NCI-H510A treated with DMSO at 0.1 percent for 48 hours (cell line): Measurements from ENCODE around the gene POPDC3.
"Not testable (repeated sequence)": the region's sequence is repeated elsewhere in the genome, so short reads cannot be mapped to it uniquely, and the experiment has no call there.

Experiments
- DNase-seq: peaks from one replicate; lab custom pipeline; 2025; lab: John Stamatoyannopoulos, UW

POPDC3 gene, protein sequence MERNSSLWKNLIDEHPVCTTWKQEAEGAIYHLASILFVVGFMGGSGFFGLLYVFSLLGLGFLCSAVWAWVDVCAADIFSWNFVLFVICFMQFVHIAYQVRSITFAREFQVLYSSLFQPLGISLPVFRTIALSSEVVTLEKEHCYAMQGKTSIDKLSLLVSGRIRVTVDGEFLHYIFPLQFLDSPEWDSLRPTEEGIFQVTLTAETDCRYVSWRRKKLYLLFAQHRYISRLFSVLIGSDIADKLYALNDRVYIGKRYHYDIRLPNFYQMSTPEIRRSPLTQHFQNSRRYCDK

DNA sequence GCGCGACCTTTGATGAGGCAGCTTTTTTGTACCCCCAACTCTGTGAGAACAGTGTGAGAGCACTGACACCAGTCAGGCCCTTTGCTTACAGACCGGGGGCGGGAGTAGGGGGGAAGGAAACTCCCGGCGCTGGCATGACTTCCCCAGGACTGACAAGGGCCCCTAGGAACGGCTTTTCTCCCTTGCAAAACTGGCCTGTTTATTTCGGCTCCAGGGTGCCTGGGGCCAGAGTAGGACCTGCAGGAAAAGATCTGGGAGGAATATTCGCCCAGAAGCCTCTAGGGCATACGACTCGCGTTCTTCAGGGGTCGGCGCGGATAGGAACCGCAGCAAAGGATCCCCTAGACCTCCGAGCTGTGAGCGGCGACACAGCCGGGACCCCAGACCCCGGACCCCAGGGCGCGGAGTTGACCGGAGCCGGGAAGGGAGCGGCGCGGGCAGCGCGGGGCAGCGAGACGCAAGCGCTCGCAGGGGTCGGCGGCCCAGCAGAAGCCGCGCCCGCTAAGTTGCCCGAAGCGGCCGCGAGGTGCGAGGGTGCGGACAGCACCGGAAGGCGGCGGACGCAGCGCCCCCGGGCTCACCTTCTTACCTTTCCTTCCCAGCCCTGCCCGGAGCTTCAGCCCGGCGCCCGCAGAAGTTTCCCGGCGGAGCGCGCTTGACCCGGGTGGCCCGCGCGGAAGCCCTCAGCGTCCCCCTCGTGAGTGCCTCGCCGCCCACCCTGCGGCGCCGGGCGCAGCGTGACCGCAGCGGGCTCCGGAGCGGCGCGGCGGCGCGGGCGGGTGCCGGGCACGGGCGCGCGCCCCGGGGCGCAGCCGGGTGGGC lies at the start of gene POPDC3:
TSS of gene POPDC3 (minus strand) at position 771 of the 822 bp plus-strand sequence. CDS start 18,105 bp downstream, outside the sequence.
- peak; percentile 20 for DNase-seq

DNA sequence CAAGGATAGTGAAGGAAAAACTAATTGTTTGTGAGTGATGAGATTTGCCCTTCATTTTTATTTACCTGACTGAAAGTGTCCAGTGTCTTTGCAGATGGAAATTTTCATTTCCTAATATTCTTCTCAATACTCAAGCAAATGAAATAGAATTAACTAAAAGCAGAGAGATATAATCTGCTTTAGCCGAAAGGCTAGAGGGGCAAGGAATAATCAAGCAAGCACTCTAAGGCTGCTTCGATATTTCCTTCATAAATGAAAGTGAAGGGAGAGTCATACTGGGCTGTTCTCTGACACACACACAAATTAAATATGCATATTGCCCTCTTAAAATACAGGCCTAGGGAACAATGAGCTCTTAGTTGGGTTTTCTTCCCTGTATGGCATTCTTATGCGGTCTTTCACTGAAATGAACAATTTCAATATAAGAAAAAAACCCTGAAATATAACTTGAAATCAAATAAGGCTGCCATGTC lies 47.5 kb upstream of the POPDC3 start:
- DNase-seq, result no peak

DNA sequence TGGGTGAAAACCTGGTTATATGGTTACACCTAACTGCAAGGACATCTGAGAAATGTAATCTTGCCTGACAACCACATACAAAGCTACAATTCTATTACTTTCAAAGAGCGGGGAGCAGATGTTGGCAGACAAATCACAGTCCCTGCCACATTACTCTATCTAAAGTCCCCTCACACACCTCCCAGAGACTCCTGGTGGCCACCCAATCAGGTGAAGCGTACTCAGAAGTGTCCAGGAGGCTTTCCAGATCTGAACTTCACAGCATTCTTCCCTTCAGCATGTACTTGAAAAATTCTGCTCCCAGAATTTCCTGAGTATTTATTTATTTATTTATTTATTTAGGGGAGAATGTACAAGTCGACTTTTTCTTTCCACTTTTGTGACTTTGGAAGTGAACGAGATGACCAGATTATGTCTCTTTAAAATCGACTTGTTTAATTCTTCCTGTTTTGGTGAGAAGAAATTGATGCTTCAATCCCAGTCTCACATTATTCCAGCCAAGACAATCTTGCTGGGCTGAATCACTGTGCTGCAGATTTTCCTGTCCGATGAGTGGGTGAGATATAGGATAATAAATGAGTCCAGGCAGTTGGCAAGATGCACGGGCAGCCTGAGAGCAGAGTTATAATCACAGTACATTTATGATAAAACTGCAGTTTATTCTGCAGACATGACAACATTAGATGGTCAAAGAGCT lies 46.9 kb upstream of the POPDC3 start:
- no peak for DNase-seq

DNA sequence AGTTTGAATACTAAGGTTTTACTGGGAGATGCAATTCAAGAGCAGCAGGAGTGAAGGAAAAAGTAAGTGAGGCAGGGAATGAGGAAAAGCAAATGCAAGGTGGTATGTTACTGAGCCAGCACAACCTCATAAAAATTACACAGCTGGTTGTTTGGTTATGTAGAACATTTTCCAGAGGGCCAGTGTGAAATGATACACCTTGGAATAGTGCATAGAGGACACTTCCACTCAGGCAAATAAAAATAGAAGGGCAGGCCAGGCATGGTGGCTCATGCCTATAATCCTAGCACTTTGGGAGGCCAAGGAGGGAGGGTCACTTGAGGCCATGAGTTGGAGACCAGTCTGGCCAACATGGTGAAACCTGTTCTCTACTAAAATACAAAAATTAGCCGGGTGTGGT lies 43.4 kb upstream of the POPDC3 start:
- no peak for DNase-seq

DNA sequence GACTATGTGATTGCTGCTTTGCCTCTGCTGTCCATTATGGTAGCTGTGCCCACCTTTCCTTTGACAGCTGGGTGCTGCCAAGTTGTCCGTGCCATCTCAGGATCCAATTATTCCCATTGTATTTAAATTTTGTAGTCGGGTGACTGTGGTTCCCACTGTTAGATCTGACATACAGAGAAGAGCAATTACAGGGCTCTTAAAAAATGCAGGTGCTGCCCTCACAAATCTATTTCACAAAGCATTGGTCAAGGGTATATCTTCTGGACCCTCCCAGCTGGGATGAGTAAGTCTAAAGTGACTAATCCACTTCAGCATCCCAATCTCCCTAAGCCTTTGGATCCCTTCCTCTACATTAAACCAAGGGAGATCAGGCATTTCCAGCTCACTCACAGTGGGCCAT lies 41.4 kb upstream of the POPDC3 start:
- DNase-seq, result not testable (repeated sequence)

DNA sequence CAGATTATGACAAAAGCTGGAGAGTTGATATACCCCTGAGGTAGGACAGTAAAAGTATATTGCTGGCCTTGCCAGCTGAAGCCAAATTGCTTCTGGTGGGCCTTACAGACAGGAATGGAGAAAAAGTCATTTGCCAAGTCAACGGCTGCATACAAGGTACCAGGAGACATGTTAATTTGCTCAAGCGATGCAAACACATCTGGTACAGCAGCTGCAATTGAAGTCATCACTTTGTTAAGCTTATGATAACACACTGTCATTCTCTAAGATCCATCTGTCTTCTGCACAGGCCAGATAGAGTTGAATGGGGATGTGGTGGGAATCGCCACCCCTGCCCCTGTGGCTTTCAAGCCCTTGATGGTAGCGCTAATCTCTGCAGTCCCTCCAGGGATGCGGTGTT lies 40.4 kb upstream of the POPDC3 start:
- DNase-seq, result no peak

DNA sequence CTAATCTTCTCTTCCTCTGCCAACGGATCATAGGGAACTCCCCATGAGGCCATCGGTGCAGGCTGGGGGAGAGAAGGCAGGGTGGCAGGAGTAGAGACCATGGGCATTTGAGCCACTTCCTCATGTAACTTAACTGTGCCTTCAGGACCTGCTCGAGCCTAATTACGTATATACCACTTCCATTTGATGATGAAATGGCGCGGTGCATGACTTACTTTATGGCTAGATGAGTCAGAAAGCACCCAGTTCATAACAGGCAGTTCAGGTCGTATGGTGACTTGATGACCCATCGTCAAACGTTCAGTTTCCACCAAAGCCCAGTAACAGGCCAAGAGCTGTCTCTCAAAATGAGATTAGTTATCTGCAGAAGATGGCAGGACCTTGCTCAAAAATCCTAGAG lies 39.4 kb upstream of the POPDC3 start:
- DNase-seq, result not testable (repeated sequence)

DNA sequence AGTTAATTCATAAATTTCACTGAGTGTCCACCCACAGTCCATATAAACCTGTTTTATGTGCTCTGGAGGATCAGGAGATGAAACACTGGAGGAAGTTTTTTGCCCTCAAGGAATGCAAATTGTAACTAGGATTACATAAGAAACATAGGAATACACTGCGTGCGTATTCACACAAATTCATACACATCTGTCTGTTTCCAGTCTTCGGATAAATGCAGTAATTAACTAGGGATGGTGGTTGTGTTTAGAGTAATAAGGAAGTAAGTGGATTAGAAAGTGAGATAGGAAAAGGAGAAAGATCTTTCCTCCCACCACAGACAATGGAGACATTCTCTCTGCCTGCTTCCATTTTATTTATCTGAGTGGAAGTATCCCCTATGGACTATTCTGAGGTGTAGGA lies 35.7 kb upstream of the POPDC3 start:
- DNase-seq, result no peak

DNA sequence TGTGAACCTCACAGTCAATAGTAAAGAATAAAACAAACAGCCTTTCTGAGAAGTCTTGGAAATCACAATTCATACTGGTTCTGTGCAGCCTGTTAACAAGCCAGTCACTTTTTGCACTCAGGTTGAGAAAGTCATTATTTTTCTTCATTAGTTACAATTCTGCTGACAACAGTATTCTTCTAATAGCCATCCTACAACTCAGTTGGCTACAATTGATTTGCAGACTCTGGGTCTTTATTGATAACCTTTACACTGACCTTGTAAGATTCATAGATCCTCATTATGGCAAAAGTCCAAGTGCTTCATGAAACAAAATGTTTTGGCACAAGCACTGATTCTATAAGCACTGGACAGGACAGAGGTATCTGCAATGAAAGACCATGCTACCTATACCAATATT lies 34.9 kb upstream of the POPDC3 start:
- no peak for DNase-seq

DNA sequence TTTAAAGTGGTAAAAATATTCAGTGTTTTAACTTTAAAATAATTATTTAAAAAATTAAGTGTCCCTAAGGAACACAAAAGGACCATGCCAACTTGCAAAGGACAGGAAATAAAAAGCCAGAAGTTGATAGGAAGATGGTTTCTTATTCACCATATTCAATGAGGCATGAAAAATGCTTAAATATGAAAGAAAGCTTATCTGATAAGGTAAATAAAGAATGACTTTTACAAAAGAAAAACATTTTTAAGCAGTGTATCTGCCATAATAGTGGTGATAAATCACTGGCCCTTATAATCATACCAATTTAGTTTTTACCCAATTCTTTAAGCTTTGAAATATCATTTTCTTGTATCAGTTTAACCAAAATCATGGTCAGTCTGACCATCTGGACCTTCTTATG lies 33.5 kb upstream of the POPDC3 start:
- no peak for DNase-seq

DNA sequence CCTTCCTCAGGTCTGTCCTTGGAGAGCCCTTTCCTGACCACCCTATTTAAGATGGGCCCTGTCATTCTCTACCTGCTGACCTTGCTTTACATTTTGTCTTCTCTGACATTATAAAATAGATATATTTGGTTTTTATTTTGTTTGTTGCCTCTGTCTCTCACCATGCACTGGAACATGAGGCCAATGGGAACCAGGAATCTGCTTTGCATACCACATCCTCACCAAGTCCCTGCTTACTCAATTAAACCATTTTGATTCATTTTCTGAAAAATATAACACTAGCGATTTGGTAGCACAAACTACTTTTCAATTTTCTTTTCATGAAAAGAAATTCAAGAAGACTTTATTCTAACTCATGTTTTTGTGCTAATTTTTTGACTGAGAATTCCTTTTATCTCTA lies 32.8 kb upstream of the POPDC3 start:
- no peak for DNase-seq

DNA sequence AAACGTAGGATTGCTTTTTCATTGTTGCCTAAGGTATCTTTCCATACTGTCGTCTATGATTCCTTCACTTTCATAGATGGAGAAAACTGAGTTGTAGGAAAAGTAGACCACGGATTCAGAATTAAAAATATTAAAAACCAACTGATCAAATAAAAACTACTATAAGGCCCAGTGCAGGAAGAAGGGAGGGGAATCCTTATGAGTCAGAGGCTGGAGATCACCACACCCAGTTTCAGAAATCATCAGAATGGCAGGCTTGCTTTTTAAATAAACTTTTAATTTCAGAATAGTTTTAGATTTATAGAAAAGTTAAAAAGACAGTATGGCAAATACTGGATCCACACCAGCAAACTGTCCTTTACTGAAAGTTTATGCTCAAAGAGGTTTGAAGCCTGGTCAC lies 32.0 kb upstream of the POPDC3 start:
- no peak for DNase-seq

DNA sequence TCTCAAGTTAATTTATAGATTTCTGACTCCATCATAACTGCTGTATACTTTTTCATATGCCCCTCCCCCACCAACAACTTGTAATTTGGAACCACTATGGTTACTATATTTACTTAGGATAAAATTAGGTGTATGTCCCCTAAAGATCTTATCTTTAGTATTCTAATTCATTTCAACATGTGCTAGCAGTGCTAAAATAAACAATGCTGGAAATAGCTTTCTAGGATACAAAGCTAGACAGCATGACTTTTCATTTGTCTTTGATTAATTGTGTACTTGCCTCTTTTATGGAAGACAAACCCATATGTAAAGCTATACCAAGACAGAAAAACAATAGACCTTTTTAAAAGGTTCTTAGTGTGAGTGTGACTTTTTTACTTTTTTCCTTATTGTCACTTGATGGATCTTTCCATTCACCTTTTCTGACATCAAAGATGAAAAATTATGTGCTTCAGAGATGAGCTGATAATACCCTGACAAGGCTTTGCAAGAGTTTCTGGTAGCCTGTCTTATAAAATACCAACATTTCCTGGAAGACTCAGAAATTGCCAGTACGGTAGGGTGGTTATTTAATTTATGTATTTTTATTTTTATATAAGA lies 31.2 kb upstream of the POPDC3 start:
- no peak for DNase-seq

DNA sequence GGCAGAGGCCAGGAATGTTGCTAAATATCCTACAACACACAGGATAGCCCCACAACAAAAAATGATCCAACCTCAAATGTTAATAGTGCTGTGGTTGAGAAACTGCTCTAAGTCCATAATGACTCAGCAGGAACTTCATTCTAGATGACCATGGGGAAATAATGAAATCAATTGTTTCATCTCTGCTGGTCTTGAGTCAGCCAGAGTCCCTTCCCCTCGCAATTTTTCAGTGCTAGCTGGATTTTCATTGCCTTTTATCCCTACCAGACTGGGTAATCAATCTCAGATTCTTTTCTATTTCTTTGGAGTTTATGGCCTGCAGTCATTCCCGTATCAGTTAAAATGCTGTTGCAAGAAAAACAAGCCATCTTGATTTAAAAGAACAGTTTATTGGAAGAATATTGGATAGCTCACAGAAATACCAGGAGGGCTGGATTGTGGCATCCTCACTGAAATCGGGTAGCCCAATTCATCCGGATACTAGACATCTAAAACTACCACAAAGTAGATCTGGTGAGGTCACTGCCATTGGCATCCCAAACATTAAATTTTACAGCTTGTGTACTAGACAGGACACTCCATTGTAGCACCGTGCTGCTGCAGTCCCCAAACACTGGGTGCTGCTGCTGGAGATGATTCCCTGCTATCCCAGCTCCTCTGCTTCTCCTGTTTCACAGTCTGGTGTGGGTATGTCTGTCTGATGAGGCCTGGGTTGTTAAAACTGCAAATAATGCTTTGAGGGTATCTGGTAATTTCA lies 30.3 kb upstream of the POPDC3 start:
- no peak for DNase-seq

DNA sequence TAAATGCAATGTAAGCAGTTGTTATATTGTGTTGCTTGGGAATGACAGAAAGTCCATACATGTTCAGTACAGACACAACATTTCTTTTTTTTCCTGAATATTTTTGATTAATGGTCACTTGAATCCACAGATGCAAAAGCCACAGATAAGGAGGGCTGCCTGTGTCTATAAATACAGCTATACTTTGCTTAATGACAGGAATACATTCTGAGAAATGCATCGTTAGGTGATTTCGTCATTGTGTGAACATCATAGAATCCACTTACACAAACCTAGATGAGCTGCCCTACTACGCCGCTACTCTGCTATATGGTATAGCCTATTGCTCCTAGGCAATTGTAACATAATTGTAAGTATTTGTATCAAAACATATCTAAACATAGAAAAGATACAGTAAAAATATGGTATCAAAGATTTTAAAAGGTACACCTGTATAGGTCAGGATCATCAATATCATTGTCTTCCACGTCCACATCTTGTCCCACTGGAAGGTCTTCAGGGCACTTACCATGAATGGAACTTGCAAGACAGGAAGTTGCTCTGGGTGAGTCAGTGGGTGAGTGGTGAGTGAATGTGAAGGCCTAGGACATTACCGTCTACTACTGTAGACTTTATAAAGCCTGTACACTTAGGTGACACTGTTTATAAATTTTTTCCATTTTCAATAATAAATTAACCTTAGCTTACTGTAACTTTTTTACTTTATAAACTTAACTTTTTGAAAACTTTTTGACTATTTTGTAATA lies 27.9 kb upstream of the POPDC3 start:
- DNase-seq, result no peak

DNA sequence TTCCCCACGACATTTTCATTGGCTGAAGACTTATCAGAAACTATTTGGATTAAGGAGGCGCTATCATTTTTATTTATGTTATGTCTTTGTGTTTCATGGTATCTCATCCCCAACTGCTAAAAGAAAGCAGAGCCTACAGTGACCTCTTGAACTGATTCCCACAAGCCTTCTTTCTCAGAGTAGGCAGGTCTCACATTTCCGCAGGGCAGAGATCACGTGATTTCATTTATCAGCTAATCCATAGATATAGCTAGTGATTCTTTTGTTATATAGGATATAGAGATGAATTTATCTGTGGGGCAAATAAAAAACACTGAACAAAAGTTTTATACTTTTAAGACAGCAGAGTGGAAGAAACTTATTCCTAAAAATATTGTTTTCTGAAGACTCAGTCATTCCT lies 25.0 kb upstream of the POPDC3 start:
- no peak for DNase-seq

DNA sequence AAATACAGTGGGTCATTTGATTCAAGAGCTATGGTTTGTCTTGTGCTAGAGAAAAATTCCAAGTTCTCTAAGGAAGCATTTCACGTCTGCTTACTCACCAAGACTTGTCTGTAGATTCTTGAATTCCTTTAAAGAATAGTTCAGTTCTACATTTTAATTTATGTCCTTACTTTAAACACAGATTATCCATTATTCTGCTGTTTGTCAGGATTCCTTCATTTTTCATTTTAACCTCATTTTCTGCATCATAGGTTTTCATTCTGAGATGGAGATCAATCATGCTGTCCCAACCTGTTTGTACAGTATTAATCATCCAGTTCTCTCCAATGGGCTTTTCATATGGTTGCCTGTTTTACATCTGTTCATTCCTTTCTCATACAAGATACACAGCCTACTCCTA lies 24.5 kb upstream of the POPDC3 start:
- DNase-seq, result no peak

DNA sequence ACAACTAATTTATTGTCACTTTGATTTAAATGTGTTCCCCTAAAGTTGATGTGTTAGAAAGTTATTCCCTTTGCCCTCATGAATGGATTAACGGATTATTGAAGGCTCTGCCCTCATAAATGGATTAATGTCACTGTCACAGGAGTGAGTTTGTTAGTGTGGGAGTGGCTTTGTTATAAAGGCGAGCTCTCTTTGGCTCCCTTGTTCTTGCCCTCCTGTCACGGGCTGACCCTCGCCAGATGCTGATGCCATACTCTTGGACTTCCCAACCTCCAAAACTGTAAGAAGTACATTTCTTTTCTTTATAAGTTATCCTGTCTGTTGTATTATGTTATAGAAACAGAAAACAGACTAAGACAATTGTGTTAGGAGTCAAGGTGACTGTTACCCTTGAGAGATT lies 22.7 kb upstream of the POPDC3 start:
- DNase-seq, result no peak

DNA sequence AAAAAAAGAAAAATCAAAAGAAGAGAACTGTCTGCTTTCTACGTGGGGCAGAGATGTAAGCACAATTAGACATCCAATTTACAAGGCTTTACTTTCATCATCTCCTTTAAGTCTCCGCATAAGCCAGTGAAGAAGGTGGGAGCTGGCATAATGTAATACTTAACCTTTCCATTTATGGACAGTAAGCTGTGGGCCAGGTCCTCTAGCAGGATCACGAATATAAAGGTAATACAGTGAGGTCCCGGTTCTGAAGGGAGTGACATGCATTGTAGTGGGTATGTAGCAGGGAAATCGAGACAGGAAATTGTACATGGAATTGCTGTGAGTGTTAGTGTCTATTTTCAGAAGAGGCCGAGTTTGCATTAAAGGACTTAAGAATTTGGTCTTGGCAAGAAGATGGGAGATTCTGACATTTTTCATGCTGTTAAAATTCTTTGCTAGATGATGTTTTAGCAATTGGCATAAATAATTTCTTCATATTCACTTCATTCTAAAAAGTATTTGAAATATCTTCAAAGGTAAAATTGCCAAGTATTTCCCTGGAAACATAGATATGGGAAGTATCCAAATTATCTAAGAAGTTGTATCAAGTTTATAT lies 20.4 kb upstream of the POPDC3 start:
- no peak for DNase-seq

DNA sequence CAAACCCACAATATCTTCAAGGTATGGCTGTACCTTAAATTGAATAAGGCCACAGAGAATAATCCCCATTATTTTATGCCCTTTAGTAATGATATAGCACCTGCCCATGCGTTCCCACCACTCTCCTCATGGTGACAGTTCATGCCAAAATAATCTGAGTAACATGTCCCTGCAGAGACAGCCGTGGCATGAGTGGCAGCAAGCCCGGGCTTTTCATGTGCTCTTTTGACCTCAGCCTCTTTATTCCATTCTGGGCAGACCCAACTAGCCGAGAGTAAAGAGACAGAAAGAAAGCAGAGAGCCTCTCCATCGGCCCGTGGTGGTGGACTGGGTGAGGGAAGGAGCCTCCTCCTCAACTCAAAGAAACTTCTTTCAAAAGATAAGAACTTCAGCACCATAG lies 19.9 kb upstream of the POPDC3 start:
- DNase-seq, result no peak

DNA sequence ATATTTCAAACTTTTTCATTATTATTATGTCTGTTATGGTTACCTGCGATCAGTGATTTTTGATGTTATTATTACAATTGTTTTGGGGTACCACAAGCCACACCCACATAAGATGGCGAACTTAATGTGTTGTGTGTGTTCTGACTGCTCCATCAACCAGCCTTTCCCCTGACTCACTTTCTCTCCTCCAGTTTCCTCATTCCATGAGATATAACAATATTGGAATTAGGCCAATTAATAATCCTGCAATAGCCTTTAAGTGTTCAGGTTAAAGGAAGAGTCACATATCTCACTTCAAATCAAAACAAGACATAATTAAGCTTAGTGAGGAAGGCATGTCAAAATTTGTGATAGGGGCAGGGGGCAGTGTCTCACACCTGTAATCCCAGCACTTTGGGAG lies 16.3 kb upstream of the POPDC3 start:
- DNase-seq, result no peak
